ENCODE results near the gene MRPS24. TPM values are rescaled to one million over a fixed set of nuclear protein-coding genes. Genes with fewer than 3 reads are reported as not detected.
A peak's percentile ranks its signal among the peaks of the same experiment; 100 is the strongest.

Gene MRPS24
- total and polyA plus RNA-seq, 2 of the 13 experiments (the other 11 are each of a cell fraction or from before 2014, with no cell fraction given): 135 to 162 TPM

DNA sequence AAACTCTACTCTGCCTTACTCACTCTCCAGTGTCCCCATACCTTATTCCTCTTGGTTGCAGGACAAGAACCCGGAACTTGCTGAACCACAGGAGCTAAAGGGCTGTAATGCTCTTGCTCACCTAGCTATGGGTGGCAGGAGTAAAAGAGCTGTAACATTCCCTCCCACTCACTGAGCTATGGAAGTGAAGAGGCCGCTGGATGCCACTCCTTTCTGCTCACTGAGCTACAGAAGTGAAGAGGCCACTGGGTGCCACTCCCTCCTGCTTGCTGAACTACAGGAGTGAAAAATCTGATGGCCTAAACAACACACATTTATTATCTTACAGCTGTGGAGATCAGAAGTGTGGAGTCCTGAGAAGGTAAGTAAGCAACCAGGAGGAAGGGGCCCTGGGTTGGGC, 17.5 kb downstream of the MRPS24 start:
- POLR2A ChIA-PET: no interaction called here
- WGBS (ENCODE audit: low lambda C conversion rate): 0% methylated on average over 2 of the region's 2 CpGs
- H3K9ac ChIP-seq (ENCODE audit: insufficient read depth, low read depth, low read length): no peak overlapping the region

More for the DNA sequence above, 17.5 kb downstream of the MRPS24 start:
- H3K79me2 ChIP-seq (ENCODE audit: insufficient read depth, low read length): no peaks in the 10 kb centered on the region
- H3K4me3 ChIP-seq (replicated peaks in 1 of 3; ENCODE audit: insufficient read depth in 1 of 3, low read depth in 2 of 3, low read length in 3 of 3): no peak overlapping the region
- H3K27me3 ChIP-seq (ENCODE audit: control insufficient read depth in 1 of 2, insufficient read depth in 2 of 2, low read length in 2 of 2): no peaks in the 10 kb centered on the region; a peak in 1 of 5 replicates
- no peak for DNase-seq (ENCODE audit: low spot score)
- no peak overlapping the region for H3K4me2 ChIP-seq (ENCODE audit: low read depth, low read length)
- CTCF ChIA-PET (ENCODE audit: low intra/inter-chr PET ratio, low total read pairs): no interaction called here
- ATAC-seq: peak; percentile 37; the same call in 2 of the 3 replicates
- FAIRE-seq: no peak
- no peak overlapping the region for H3K27ac ChIP-seq (ENCODE audit: extremely low read length, insufficient read depth, low read length)
- in situ Hi-C loops (cut with HindIII; ENCODE audit: extremely low pct_ligation_motif_present, low pct_unique_long_range_greater_than_20kb): no loop called here
- H3K36me3 ChIP-seq (replicated peaks in 1 of 2; ENCODE audit: control insufficient read depth in 1 of 2, insufficient read depth in 2 of 2, low read length in 2 of 2): no peaks in the 10 kb centered on the region; a peak in 1 of 5 replicates
- peaks cover 7% of the 10 kb centered on the region; the same call in 1 of the 2 replicates for H3K4me1 ChIP-seq (ENCODE audit: insufficient read depth, low read length)
- no peaks in the 10 kb centered on the region for H4K20me1 ChIP-seq (ENCODE audit: insufficient read depth, low read length)
- BruUV-seq (replicated peaks): no TSS peak
- H2AFZ ChIP-seq (ENCODE audit: low read length): no peak overlapping the region
- TF ChIP-seq, protein P1, sequence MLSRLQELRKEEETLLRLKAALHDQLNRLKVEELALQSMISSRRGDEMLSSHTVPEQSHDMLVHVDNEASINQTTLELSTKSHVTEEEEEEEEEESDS (CRISPR knock-in tag; IDR thresholded peaks at IDR 0.05; ENCODE audit: borderline replicate concordance): no peak
- TF ChIP-seq ZFP36L1 (CRISPR knock-in tag; IDR thresholded peaks at IDR 0.05) (no peak), MYPOP (CRISPR knock-in tag; IDR thresholded peaks at IDR 0.05) (no peak), ETV5 (CRISPR knock-in tag; IDR thresholded peaks at IDR 0.05; ENCODE audit: borderline replicate concordance) (no peak), MTF1 (CRISPR knock-in tag; IDR thresholded peaks at IDR 0.05) (no peak), POLR2G (IDR thresholded peaks at IDR 0.05; ENCODE audit: low read depth, low read length) (no peak), ELF1 (CRISPR knock-in tag; IDR thresholded peaks at IDR 0.05) (no peak), ZBTB8A (CRISPR knock-in tag; IDR thresholded peaks at IDR 0.05; ENCODE audit: borderline replicate concordance, low read depth) (no peak), EHMT2 (IDR thresholded peaks at IDR 0.05; ENCODE audit: borderline replicate concordance, low read depth, low read length) (no peak), ZBTB49 (CRISPR knock-in tag; IDR thresholded peaks at IDR 0.05; ENCODE audit: borderline replicate concordance) (no peak), KMT2B (CRISPR knock-in tag; IDR thresholded peaks at IDR 0.05) (no peak), TSC22D2 (CRISPR knock-in tag; IDR thresholded peaks at IDR 0.05; ENCODE audit: borderline replicate concordance) (no peak), ZNF878 (CRISPR knock-in tag; IDR thresholded peaks at IDR 0.05) (no peak), HNRNPLL (IDR thresholded peaks at IDR 0.05; ENCODE audit: low read depth, low read length, poor library complexity, severe bottlenecking) (no peak)
- TF ChIP-seq, protein P2, sequence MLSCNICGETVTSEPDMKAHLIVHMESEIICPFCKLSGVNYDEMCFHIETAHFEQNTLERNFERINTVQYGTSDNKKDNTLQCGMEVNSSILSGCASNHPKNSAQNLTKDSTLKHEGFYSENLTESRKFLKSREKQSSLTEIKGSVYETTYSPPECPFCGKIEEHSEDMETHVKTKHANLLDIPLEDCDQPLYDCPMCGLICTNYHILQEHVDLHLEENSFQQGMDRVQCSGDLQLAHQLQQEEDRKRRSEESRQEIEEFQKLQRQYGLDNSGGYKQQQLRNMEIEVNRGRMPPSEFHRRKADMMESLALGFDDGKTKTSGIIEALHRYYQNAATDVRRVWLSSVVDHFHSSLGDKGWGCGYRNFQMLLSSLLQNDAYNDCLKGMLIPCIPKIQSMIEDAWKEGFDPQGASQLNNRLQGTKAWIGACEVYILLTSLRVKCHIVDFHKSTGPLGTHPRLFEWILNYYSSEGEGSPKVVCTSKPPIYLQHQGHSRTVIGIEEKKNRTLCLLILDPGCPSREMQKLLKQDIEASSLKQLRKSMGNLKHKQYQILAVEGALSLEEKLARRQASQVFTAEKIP (CRISPR knock-in tag; IDR thresholded peaks at IDR 0.05; ENCODE audit: borderline replicate concordance): no peak
- TF ChIP-seq, protein P3, sequence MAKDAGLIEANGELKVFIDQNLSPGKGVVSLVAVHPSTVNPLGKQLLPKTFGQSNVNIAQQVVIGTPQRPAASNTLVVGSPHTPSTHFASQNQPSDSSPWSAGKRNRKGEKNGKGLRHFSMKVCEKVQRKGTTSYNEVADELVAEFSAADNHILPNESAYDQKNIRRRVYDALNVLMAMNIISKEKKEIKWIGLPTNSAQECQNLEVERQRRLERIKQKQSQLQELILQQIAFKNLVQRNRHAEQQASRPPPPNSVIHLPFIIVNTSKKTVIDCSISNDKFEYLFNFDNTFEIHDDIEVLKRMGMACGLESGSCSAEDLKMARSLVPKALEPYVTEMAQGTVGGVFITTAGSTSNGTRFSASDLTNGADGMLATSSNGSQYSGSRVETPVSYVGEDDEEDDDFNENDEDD (CRISPR knock-in tag; IDR thresholded peaks at IDR 0.05; ENCODE audit: borderline replicate concordance): no peak
- intact Hi-C loops (cut with micrococcal nuclease; ENCODE audit: unreplicated experiment): no loop called here
- H3K9me3 ChIP-seq (ENCODE audit: low read length): no peaks in the 10 kb centered on the region

Measured in HepG2 (cell line).